ENCODE measurements around the gene ALKBH5.

ALKBH5 gene

GRCh38 chr17:18184143-18185031, 759 bp downstream of the ALKBH5 start (continued):
- TF ChIP-seq ZNF280D (tag by site-specific recombination; IDR thresholded peaks at IDR 0.05): no peak
- no peak for TF ChIP-seq PRDM1 (tag by site-specific recombination; IDR thresholded peaks at IDR 0.05)
- TF ChIP-seq ZNF354C (tag by site-specific recombination; IDR thresholded peaks at IDR 0.05; ENCODE audit: borderline replicate concordance, low read depth): no peak
- TF ChIP-seq ZNF654 (tag by site-specific recombination; IDR thresholded peaks at IDR 0.05; ENCODE audit: low read depth): no peak
- TF ChIP-seq ZNF19 (tag by site-specific recombination; IDR thresholded peaks at IDR 0.05; ENCODE audit: low read depth): no peak
- TF ChIP-seq ZBTB8A (tag by site-specific recombination; IDR thresholded peaks at IDR 0.05): peak; percentile 17
- no peak for TF ChIP-seq AEBP2 (tag by site-specific recombination; IDR thresholded peaks at IDR 0.05; ENCODE audit: borderline replicate concordance)
- no peak for TF ChIP-seq PBX3 (CRISPR knock-in tag; IDR thresholded peaks at IDR 0.05)
- no peak for TF ChIP-seq ZNF184 (tag by site-specific recombination; IDR thresholded peaks at IDR 0.05)
- TF ChIP-seq ZNF175 (tag by site-specific recombination; IDR thresholded peaks at IDR 0.05): no peak
- no peak for TF ChIP-seq ZNF747 (tag by site-specific recombination; IDR thresholded peaks at IDR 0.05)
- TF ChIP-seq ZNF645 (tag by site-specific recombination; IDR thresholded peaks at IDR 0.05): peak; percentile 37; the same call in 1 of the 2 replicates
- TF ChIP-seq KLF16 (tag by site-specific recombination; IDR thresholded peaks at IDR 0.05): peak; percentile 64; the same call in 1 of the 2 replicates
- no peak for TF ChIP-seq GLI4 (tag by site-specific recombination; IDR thresholded peaks at IDR 0.05)
- no peak for TF ChIP-seq ZNF707 (tag by site-specific recombination; IDR thresholded peaks at IDR 0.05)
- TF ChIP-seq ZNF366 (tag by site-specific recombination; conservative IDR thresholded peaks at IDR 0.05): no peak
- TF ChIP-seq ZNF529 (tag by site-specific recombination; IDR thresholded peaks at IDR 0.05; ENCODE audit: insufficient replicate concordance): no peak
- no peak for TF ChIP-seq ZNF549 (tag by site-specific recombination; IDR thresholded peaks at IDR 0.05)
- no peak for TF ChIP-seq REPIN1 (tag by site-specific recombination; IDR thresholded peaks at IDR 0.05; ENCODE audit: low read depth)
- no peak for TF ChIP-seq ZNF274 (IDR thresholded peaks at IDR 0.05; ENCODE audit: low read length)
- no peak for TF ChIP-seq ZNF274 (tag by site-specific recombination; IDR thresholded peaks at IDR 0.05; ENCODE audit: borderline replicate concordance)
- no peak for TF ChIP-seq PRDM10 (tag by site-specific recombination; IDR thresholded peaks at IDR 0.05)
- no peak for TF ChIP-seq SP2 (tag by site-specific recombination; IDR thresholded peaks at IDR 0.05)
- peak; percentile 40; the same call in 1 of the 2 replicates for TF ChIP-seq ZFHX2 (tag by site-specific recombination; conservative IDR thresholded peaks at IDR 0.05)
- no peak for TF ChIP-seq ZNF394 (tag by site-specific recombination; IDR thresholded peaks at IDR 0.05; ENCODE audit: borderline replicate concordance)
- TF ChIP-seq ZNF560 (tag by site-specific recombination; IDR thresholded peaks at IDR 0.05; ENCODE audit: borderline replicate concordance): no peak
- TF ChIP-seq ZNF239 (tag by site-specific recombination; IDR thresholded peaks at IDR 0.05): no peak
- TF ChIP-seq ZBTB48 (tag by site-specific recombination; IDR thresholded peaks at IDR 0.05): no peak

Measured in HEK293 (cell line).